ENCODE results near the gene LTB4R2.

The LTB4R2 gene

DNA sequence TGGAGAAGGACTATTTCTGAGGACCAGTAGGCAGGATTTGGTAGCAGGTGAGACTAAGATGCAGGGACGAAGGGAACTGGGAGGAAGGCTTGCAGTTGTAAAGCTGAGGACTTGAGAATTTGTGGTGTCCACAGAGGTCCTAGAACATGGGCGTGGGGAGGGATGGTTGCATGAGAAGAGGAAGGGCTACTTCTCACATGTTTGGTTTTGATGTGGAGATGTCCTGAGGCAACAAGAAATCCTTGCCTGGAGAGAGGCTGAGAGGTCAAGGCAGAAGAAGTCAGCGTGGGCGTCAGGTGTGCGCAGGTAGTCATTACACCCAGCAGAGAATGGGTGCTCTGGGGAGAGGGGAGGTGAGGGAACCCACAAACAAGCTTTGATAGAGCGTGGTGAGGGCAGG, 32.9 kb upstream of the LTB4R2 start:
- TF ChIP-seq, protein P1, sequence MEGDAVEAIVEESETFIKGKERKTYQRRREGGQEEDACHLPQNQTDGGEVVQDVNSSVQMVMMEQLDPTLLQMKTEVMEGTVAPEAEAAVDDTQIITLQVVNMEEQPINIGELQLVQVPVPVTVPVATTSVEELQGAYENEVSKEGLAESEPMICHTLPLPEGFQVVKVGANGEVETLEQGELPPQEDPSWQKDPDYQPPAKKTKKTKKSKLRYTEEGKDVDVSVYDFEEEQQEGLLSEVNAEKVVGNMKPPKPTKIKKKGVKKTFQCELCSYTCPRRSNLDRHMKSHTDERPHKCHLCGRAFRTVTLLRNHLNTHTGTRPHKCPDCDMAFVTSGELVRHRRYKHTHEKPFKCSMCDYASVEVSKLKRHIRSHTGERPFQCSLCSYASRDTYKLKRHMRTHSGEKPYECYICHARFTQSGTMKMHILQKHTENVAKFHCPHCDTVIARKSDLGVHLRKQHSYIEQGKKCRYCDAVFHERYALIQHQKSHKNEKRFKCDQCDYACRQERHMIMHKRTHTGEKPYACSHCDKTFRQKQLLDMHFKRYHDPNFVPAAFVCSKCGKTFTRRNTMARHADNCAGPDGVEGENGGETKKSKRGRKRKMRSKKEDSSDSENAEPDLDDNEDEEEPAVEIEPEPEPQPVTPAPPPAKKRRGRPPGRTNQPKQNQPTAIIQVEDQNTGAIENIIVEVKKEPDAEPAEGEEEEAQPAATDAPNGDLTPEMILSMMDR (IDR thresholded peaks at IDR 0.05; ENCODE audit: borderline replicate concordance, insufficient read depth, low read depth, low read length) = no peak
- H3K4me3 ChIP-seq (ENCODE audit: low read depth, low read length) = no peak overlapping the region

DNA sequence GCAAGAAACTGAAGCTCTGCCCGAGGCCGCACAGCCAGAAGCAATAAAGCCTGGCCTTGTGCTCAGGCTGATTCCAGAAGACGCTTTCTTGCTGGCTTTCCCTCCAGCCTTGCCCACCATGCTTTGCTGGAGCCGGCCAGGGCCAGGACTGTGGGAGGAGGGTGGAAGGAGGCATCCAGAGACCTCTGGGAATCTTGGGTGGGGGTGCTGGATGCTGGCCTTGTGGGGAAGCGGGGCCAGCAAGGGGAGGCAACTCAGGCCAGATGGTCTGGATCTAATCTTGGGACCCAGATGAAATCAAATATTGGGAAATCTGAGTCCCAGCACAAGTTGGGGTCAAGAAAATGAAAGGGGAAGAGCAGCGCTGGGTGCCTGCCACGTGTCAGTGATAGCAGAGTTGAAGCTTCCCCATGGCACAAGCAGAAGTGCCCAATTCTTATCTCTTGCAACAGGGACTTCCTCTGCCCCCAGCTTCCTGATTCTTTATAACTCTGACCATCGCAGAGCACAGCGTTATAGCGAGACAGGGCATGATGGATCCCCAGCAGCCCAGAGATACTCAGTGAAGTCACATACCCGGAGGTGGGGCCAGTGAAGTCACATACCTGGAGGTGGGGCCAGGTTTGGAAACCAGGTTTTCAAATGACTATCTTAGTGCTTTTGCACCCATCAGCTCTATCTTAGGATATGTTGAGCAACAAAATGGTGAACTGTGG, 32.2 kb upstream of the LTB4R2 start:
- H3K4me3 ChIP-seq (ENCODE audit: low read depth, low read length) = no peak overlapping the region
- TF ChIP-seq, protein P1 (IDR thresholded peaks at IDR 0.05; ENCODE audit: borderline replicate concordance, insufficient read depth, low read depth, low read length) = no peak

- no peak overlapping the region for H3K4me3 ChIP-seq (ENCODE audit: low read depth, low read length)
- TF ChIP-seq, protein P1 (IDR thresholded peaks at IDR 0.05; ENCODE audit: borderline replicate concordance, insufficient read depth, low read depth, low read length) = no peak
Observed at GRCh38 chr14:24278424-24278823, 31.5 kb upstream of the LTB4R2 start.

DNA sequence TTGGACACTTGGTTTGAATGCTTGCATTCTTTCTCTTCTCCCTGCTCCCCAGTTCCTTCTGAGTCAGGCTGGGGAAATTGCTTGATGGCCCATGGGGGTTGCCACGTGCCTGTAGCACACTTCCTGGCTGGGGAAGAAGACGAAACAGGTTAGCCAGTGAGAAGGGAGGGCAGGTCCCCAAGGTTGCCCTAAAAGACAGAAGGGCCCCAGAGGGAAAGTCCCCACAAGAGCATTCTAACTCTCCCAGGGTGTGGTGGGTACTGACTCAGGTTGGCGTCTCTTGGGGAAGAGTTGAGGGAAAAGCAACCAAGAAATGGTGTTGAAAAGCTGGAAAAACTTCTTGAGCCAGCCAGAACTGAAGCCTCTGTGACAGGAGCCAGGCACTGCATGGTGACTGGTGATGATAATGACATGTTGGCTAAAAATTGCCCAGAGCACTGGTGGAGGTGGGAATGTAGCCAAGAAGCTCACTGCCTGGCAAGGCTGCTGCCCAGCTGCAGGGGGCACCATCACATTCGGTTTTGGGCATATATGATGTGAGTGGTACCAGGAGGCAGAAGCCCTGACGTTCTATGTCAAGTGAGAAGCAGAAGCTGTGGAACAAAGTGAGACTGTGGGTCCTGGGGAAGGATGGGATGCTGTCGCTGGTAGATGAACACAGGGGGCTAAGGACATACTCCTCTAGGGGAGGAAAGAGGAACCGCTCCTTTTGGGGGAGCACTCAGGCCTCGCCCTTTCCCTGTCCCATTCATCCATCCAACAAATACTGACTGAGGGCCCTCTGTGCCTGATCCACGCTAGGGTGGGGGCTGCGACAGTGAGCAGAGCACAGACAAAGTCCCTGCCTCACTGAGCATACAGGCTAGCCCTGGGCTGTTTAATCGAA, 30.4 kb upstream of the LTB4R2 start:
- TF ChIP-seq, protein P1 (IDR thresholded peaks at IDR 0.05; ENCODE audit: borderline replicate concordance, insufficient read depth, low read depth, low read length) = peak; percentile 42; the same call in 1 of the 2 replicates
- H3K4me3 ChIP-seq (ENCODE audit: low read depth, low read length) = no peak overlapping the region

DNA sequence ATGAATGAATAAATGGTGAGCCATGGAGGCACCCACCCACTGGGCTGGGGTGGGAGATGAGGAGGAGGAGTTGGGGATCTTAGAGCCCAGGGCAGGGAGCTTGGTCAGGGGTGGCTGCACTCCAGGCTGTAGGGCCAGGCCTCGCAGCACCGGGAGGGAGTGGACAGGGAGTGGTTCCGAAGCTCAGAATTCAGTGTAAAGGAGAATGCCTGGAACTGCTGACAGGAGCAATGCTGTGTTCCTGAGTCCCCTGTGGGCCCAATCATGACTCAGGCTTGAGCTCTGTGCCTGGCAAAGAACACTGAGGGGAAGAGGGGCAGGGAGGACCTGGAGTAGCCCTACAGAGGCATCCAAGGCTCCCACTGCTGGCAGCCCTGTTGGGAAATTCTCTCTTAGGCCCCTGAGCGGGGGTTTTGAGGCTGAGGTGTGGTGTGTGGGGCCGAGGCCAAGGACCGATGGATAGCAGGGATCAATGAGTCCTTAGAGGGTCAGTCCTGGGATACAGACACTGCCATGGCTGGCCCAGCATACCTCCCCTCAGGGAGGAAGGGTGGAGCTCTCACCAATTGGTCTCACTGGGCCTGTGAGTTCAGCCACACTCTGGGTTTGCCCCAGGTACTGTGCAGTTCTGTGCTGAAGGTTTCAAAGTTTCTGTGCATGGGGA, 29.0 kb upstream of the LTB4R2 start:
- TF ChIP-seq, protein P1 (IDR thresholded peaks at IDR 0.05; ENCODE audit: borderline replicate concordance, insufficient read depth, low read depth, low read length) = no peak
- H3K4me3 ChIP-seq (ENCODE audit: low read depth, low read length) = no peak overlapping the region

GRCh38 chr14:24281636-24282035, 28.3 kb upstream of the LTB4R2 start:
- H3K4me3 ChIP-seq (ENCODE audit: low read depth, low read length) = no peak overlapping the region
- TF ChIP-seq, protein P1 (IDR thresholded peaks at IDR 0.05; ENCODE audit: borderline replicate concordance, insufficient read depth, low read depth, low read length) = no peak
